Measurements from ENCODE around the gene CPS1. TPM values are rescaled to one million over a fixed set of nuclear protein-coding genes. Genes with fewer than 3 reads are reported as not detected.

Gene CPS1
- total RNA-seq, 1 experiment from 2014 or later, result 9.0 TPM

DNA sequence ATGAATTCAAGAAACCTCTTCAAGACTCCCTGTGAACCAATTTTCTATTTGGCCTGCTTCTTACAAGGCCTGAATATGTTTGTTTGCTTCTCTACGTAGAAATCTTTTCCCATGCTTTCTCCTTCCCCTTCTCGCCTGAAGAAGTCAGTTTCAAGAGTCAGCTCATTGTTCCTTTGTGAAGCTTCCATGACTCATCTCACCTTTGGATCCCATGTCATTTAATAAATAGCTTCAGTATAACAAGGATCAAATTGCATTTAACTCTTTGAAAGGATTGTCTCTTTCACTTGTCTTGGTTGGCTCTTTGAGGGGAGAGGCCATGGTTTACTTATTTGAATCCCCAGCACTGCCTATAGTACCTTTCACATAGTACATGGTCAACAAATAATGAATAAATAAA, 28.4 kb downstream of the CPS1 start:
- H3K27ac Mint-ChIP-seq, result no peak overlapping the region
- H3K4me1 Mint-ChIP-seq, result peaks cover 4% of the 10 kb centered on the region
- H3K9me3 Mint-ChIP-seq, result no peaks in the 10 kb centered on the region
- H3K36me3 Mint-ChIP-seq, result no peaks in the 10 kb centered on the region
- DNase-seq (ENCODE audit: low spot score) (no peak), ATAC-seq (no peak)
- ChIA-PET POLR2A (interaction anchor here (1.2 kb wide), 1 partner anchor 110 kb away, joined by 3 read pairs; no protein-coding TSS in a partner anchor), CTCF (no interaction called here)
- no peak overlapping the region for H3K4me3 Mint-ChIP-seq
- no peaks in the 10 kb centered on the region for H3K27me3 Mint-ChIP-seq (ENCODE audit: low read depth)
- TF ChIP-seq, protein P1, sequence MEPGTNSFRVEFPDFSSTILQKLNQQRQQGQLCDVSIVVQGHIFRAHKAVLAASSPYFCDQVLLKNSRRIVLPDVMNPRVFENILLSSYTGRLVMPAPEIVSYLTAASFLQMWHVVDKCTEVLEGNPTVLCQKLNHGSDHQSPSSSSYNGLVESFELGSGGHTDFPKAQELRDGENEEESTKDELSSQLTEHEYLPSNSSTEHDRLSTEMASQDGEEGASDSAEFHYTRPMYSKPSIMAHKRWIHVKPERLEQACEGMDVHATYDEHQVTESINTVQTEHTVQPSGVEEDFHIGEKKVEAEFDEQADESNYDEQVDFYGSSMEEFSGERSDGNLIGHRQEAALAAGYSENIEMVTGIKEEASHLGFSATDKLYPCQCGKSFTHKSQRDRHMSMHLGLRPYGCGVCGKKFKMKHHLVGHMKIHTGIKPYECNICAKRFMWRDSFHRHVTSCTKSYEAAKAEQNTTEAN (CRISPR knock-in tag; IDR thresholded peaks at IDR 0.05), result no peak
- TF ChIP-seq ZNF263 (CRISPR knock-in tag; IDR thresholded peaks at IDR 0.05; ENCODE audit: low read depth) (no peak), ATF1 (CRISPR knock-in tag; IDR thresholded peaks at IDR 0.05) (no peak), FOXJ3 (CRISPR knock-in tag; IDR thresholded peaks at IDR 0.05; ENCODE audit: borderline replicate concordance) (no peak)

GRCh38 chr2:210586381-210586780, 30.0 kb downstream of the CPS1 start:
- H3K27me3 Mint-ChIP-seq (ENCODE audit: low read depth), result no peaks in the 10 kb centered on the region
- DNase-seq (ENCODE audit: low spot score) (no peak), ATAC-seq (no peak)
- no peaks in the 10 kb centered on the region for H3K36me3 Mint-ChIP-seq
- H3K4me1 Mint-ChIP-seq, result peaks cover 4% of the 10 kb centered on the region
- ChIA-PET CTCF (no interaction called here), POLR2A (no interaction called here)
- no peak overlapping the region for H3K4me3 Mint-ChIP-seq
- TF ChIP-seq, protein P2, sequence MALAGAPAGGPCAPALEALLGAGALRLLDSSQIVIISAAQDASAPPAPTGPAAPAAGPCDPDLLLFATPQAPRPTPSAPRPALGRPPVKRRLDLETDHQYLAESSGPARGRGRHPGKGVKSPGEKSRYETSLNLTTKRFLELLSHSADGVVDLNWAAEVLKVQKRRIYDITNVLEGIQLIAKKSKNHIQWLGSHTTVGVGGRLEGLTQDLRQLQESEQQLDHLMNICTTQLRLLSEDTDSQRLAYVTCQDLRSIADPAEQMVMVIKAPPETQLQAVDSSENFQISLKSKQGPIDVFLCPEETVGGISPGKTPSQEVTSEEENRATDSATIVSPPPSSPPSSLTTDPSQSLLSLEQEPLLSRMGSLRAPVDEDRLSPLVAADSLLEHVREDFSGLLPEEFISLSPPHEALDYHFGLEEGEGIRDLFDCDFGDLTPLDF (CRISPR knock-in tag; IDR thresholded peaks at IDR 0.05), result no peak
- TF ChIP-seq, protein P3, sequence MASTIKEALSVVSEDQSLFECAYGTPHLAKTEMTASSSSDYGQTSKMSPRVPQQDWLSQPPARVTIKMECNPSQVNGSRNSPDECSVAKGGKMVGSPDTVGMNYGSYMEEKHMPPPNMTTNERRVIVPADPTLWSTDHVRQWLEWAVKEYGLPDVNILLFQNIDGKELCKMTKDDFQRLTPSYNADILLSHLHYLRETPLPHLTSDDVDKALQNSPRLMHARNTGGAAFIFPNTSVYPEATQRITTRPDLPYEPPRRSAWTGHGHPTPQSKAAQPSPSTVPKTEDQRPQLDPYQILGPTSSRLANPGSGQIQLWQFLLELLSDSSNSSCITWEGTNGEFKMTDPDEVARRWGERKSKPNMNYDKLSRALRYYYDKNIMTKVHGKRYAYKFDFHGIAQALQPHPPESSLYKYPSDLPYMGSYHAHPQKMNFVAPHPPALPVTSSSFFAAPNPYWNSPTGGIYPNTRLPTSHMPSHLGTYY (CRISPR knock-in tag; IDR thresholded peaks at IDR 0.05), result no peak
- no peak for TF ChIP-seq IRF1 (CRISPR knock-in tag; IDR thresholded peaks at IDR 0.05)
- no peak for TF ChIP-seq ELF4 (CRISPR knock-in tag; IDR thresholded peaks at IDR 0.05; ENCODE audit: low read depth)
- TF ChIP-seq ZNF232 (CRISPR knock-in tag; IDR thresholded peaks at IDR 0.05), result no peak
- TF ChIP-seq SMAD4 (CRISPR knock-in tag; IDR thresholded peaks at IDR 0.05), result no peak
- no peak for TF ChIP-seq MAX (CRISPR knock-in tag; IDR thresholded peaks at IDR 0.05)
- TF ChIP-seq, protein P4, sequence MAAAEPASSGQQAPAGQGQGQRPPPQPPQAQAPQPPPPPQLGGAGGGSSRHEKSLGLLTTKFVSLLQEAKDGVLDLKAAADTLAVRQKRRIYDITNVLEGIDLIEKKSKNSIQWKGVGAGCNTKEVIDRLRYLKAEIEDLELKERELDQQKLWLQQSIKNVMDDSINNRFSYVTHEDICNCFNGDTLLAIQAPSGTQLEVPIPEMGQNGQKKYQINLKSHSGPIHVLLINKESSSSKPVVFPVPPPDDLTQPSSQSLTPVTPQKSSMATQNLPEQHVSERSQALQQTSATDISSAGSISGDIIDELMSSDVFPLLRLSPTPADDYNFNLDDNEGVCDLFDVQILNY (CRISPR knock-in tag; IDR thresholded peaks at IDR 0.05), result no peak
- TF ChIP-seq, protein P5, sequence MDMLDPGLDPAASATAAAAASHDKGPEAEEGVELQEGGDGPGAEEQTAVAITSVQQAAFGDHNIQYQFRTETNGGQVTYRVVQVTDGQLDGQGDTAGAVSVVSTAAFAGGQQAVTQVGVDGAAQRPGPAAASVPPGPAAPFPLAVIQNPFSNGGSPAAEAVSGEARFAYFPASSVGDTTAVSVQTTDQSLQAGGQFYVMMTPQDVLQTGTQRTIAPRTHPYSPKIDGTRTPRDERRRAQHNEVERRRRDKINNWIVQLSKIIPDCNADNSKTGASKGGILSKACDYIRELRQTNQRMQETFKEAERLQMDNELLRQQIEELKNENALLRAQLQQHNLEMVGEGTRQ (CRISPR knock-in tag; IDR thresholded peaks at IDR 0.05), result no peak
- no peak for TF ChIP-seq ZMAT4 (CRISPR knock-in tag; IDR thresholded peaks at IDR 0.05)
- TF ChIP-seq SP1 (CRISPR knock-in tag; conservative IDR thresholded peaks at IDR 0.05), result no peak
- TF ChIP-seq NR3C1 (CRISPR knock-in tag; conservative IDR thresholded peaks at IDR 0.05; ENCODE audit: low read depth), result no peak
- TF ChIP-seq, protein P6, sequence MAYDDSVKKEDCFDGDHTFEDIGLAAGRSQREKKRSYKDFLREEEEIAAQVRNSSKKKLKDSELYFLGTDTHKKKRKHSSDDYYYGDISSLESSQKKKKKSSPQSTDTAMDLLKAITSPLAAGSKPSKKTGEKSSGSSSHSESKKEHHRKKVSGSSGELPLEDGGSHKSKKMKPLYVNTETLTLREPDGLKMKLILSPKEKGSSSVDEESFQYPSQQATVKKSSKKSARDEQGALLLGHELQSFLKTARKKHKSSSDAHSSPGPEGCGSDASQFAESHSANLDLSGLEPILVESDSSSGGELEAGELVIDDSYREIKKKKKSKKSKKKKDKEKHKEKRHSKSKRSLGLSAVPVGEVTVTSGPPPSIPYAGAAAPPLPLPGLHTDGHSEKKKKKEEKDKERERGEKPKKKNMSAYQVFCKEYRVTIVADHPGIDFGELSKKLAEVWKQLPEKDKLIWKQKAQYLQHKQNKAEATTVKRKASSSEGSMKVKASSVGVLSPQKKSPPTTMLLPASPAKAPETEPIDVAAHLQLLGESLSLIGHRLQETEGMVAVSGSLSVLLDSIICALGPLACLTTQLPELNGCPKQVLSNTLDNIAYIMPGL (CRISPR knock-in tag; IDR thresholded peaks at IDR 0.05), result no peak
- no peak for TF ChIP-seq ZNF671 (CRISPR knock-in tag; IDR thresholded peaks at IDR 0.05)
- no peak for TF ChIP-seq RELA (CRISPR knock-in tag; IDR thresholded peaks at IDR 0.05; ENCODE audit: borderline replicate concordance)
- TF ChIP-seq OVOL2 (CRISPR knock-in tag; IDR thresholded peaks at IDR 0.05; ENCODE audit: borderline replicate concordance), result no peak
- no peak for TF ChIP-seq CREM (CRISPR knock-in tag; IDR thresholded peaks at IDR 0.05)
- H3K27ac Mint-ChIP-seq, result no peak overlapping the region
- no peaks in the 10 kb centered on the region for H3K9me3 Mint-ChIP-seq
